Measurements from ENCODE around the gene SCARF1.

SCARF1 gene

DNA sequence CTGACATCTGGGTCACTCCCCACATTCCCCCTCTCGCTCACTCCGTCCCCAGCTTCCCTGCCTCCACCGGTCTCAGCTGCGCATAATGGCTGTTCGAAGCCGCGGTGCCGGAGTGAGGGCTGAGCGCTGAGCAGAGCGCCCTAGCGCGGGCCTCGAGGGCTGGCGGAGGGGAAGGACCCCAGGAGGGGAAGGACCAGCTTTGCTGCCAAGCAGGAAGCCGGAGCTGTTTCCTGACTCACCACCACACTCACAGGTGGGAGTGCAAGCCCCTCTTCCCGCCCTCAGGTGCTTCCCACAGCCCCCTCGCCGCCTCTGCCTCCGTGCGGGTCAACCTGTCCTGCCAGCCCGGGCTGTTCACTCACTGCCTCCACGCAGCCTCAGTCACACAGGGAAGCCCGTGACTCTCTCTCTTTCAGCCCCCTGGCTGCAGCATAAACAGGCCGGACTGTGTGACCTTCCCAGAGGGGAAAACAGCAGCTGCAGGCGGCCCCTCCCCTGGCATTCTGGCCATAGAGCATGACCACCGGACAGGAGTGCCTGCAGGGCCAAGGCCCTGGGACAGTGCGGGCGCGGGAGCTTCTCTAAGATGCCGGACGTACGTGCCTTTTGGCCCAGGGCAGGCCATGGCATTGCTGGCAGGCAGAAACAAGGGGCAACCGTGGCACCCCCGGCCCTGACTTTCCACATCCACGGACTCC lies 40.6 kb downstream of the SCARF1 start:
- DNase-seq (ENCODE audit: low read depth in 1 of 2, low spot score in 1 of 2): no peak

DNA sequence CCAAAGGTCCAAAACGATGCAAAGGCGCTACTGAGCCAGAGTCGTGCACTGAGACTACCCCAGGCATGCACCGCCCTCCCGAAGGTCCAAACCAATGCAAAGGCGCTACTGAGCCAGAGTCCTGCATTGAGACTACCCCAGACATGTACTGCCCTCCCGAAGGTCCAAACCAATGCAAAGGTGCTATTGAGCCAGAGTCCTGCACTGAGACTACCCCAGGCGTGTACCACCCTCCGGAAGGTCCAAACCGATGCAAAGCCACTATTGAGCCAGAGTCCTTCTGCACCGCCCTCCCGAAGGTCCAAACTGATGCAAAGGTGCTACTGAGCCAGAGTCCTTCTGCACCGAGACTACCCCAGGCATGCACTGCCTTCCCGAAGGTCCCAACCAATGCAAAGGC lies 44.0 kb downstream of the SCARF1 start:
- no peak for DNase-seq (ENCODE audit: low read depth in 1 of 2, low spot score in 1 of 2)

DNA sequence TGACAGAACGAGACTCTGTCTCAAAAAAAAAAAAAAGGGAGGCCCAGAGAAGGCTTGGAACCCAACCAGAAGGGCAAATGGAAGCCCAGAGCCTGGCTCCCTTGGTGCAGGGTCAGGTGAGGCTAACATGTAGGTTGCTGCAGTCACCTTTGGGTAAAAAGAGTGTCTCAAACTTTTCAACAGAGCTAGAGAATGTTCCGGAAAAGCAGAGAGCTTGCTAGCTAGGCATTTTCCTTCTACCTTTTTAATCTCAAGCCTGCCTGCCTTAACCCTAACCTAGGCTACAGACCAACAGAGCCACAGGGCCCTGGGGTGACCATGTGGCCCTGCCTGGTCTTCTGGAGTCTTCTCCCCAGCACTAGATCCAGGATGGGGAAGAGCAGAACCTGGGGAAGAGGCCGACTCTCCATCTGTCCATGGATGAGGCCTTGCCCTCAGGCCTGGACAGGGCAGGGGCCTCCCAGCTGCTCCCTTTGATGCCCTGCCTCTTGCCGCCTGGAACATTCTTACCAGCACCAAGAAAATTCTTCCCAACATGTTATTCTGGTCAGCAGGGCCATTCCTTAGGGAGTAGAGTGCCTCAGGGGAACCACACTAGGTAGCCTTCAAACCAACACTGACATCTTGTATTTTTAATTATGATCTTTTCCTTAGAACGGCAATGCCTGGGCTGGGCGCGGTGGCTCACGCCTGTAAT lies 47.0 kb downstream of the SCARF1 start:
- no peak for DNase-seq (ENCODE audit: low read depth in 1 of 2, low spot score in 1 of 2)

DNA sequence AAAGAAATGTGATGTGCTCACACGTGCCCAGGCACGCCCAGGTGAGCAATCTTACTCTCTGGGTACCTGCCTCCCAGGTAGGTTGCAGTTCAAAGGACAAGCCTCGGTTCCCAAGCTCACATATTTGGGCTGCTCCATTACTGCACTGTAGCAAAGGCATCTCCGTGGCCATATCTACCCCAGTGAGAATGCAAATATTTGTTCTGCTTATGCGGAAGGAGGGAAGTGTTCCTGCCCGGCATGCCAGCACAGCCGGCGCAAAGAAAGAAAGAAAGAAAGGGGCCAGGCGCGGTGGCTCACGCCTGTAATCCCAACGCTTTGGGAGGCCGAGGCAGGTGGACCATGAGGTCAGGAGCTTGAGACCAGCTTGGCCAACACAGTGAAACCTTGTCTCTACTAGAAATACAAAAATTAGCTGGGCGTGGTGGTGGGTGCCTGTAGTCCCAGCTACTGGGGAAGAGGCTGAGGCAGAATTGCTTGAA lies 47.6 kb downstream of the SCARF1 start:
- no peak for DNase-seq (ENCODE audit: low read depth in 1 of 2, low spot score in 1 of 2)

DNA sequence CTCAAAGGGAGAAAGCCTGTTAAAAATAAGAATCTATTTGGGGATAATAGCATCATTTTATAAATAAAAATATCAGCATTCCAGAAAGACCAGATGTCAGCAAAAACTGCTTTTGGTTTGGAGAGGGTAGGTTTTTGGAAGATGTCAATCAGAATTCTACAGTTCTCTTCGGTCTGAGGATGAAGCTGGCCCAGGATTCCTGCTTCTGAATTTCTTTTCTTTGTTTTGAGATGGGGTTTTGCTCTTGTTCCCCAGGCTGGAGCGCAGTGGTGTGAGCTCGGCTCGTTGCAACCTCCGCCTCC lies 52.0 kb downstream of the SCARF1 start:
- DNase-seq (ENCODE audit: low read depth in 1 of 2, low spot score in 1 of 2): no peak

DNA sequence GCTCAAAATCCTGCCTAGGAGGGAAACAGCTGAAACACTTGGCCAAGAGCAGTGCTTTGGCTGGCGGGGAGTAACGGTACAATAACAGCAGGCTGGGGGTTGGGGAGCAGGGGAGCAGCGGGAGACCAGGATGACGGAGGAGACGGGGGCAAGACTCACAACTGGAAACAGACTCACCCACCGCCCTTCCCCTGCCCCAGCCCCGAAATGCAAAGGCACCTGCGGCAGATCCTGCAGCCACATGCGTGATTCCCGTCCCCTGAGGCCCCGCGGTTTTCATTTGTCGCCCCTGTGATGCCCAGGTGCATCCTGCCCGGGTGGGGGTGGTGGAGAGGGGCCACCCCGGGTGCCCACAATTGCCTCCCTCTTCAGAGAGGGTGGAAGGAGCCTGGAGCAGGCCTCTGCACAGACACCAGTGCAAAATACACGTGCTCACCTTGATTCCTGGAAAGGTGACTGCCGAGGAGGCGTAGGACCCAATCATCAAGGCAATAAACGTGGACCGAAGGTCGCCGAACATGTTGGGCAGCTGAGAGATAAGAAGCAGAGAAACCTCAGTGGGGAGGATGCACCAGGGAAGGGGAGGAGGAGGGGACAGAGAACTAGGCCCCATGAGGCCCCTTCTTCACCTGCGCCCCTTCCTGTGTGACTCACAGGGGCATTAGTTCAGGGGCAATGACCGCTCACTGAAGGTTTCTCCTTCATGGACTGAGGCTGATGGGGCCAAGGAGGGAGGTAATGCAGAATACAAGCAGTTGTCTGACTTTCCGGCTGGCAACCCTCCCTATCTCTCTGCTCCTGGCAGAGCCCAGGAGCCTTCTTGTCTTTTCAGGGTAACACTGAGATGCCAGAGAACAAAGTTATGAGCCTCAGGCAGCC lies 52.5 kb downstream of the SCARF1 start:
- no peak for DNase-seq (ENCODE audit: low read depth in 1 of 2, low spot score in 1 of 2)

DNA sequence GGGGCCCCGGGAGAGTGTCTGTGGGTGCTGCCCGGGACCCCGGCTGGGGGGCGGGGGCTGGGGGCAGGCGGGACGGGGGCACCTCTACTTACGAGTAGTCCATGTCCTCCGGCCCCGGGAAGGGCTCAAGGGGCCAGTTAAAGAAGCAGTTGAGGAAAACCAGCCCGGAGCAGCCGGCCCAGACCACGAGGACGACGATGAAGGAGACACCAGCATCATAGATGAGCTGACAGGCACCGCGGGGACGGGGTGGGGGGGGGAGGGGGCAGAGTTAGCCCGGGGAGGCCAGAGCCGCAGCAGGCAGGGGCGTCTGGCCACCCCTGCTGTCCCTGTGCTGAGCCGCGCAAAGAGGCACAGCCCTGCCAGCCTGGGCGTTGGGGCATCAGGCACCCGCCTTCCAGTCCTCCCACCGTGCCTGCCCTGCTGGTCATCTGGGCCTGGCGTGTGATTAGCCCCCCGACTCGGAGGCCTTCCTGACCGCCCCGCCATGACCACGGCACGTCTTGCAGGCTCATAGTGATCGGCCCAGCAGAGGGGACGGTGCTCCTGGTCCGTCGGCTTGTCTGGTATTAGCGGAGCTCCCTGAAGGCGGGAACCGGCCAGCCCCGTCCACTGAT lies 54.0 kb downstream of the SCARF1 start:
- DNase-seq (ENCODE audit: low read depth in 1 of 2, low spot score in 1 of 2): no peak

DNA sequence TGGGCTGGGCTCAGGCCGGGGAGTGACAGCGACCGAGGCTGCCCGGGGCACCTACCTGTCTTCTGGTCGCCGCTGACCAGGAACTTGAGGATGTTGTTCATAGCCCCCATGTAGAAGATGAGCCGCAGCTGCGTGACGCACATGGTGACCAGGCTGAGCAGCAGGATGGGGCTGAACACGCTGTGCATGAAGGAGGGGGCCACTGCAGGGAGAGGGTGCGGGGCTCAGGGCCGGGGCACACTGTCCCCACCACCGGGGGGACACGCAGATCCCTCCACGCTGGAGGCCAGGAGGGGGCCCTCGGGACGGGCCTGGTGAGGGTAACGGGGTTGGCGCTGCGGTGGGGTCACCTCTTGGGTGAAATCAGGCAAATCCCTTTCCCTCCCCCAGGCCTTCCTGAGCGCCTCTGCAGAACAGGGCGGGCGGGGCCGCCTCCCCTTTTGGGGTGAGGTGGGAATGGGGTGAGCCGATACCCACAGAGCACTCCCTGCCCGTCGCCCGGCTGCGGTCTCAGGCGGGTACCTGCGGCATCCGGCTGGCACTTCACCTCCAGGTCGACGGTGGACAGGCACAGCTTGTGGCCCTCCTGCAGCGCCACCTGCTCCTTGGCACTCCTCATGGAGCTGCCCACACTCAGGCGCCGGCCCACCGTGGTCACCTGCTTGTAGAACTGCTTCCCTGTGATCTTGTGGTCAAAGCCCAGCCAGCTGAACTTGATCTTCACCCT lies 54.6 kb downstream of the SCARF1 start:
- DNase-seq (ENCODE audit: low read depth in 1 of 2, low spot score in 1 of 2): no peak

DNA sequence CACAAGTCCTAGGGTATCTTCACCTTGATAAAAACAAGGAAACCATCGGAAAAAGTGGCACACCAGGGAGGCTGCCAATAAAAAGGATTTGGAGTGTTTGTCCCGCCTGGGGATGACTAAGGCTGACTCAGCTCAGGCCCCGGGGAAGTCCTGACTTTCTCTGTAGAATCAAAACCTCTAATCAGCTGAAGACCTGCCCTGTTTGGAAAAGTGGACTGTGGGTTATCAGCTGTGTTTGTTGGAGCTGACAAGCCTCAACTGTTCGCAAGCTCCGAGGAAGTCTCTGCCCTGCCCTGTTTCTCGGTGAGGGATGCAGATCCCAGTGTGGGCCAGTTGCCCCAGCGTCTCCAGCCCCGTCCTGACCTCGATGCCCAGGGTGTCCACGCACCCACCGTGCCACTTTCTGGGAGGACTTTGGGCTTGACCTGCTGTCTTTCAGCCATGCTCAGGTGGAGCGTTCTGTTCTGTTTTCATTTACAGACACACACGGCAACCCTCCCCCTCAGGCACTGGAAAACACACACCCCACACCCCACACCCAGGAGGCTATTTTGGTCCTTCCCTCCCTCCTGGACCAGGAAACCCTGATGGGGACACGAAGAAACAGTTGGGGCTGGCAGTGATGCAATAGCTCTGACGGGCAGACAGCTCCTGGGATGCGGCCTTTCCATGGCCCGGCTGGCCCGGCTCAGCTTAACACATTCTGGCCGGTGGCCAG lies 55.3 kb downstream of the SCARF1 start:
- no peak for DNase-seq (ENCODE audit: low read depth in 1 of 2, low spot score in 1 of 2)

DNA sequence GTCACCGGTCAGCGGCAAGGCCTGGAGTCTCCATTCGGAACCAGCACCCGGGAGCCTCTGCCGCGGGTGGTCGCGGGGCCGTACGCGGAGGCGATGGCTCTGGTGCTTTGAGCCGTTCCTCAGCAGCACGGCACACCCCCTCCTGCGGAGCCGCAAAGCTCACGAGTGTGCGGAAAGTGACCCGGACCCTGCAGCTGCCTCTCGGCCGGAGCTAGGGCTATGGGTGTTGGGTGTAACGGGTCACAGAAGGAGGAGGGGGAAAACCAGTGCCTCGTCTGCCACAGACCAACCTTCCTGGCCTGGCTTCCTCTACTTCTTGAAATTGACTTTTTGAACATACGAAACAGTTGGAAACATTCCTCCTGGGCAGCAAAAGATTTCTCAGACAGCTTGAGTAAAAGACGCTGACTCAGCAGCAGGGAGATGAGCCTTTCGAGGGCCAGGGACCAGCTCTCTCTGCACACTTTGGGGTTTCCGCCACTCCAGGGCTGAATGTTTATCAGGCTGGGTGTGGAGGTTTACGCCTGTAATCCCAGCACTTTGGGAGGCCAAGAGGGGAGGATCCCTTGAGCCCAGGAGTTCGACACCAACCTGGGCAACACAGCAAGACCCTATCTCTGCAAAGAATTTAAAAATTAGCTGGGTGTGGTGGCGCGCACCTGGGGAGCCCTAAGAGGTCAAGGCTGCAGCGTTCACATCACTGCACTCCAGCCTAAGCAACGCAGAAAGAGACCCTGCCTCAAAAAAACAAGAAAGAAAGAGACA lies 56.5 kb downstream of the SCARF1 start:
- DNase-seq (ENCODE audit: low read depth in 1 of 2, low spot score in 1 of 2): no peak

DNA sequence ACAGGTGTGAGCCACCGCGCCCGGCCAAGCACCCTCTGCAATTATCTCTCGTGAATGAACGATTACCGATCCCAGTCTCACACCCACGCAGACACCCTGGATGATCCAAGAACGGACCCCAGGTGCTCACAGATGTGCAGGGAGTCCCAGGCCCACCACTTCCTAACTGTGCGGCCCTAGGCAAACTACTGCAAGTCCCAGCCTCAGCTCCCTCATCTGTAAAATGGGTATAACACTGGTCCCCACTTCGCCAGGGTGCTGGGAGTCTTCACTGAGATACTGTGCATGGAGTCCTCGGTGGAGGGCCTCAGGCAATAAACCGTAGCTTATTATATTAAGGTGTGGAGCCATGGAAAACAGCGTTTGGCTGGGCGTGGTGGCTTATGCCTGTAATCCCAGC lies 61.4 kb downstream of the SCARF1 start:
- DNase-seq (ENCODE audit: low read depth in 1 of 2, low spot score in 1 of 2): no peak
